Measurements from ENCODE around the gene ZNF425. TPM values are rescaled to one million over a fixed set of nuclear protein-coding genes. Genes with fewer than 3 reads are reported as not detected.
"Not testable (repeated sequence)": the region's sequence is repeated elsewhere in the genome, so short reads cannot be mapped to it uniquely, and the experiment has no call there.

ZNF425 gene
- total and polyA plus RNA-seq, 7 experiments from 2014 or later: 0.26 to 4.9 (median 1.0) TPM

DNA sequence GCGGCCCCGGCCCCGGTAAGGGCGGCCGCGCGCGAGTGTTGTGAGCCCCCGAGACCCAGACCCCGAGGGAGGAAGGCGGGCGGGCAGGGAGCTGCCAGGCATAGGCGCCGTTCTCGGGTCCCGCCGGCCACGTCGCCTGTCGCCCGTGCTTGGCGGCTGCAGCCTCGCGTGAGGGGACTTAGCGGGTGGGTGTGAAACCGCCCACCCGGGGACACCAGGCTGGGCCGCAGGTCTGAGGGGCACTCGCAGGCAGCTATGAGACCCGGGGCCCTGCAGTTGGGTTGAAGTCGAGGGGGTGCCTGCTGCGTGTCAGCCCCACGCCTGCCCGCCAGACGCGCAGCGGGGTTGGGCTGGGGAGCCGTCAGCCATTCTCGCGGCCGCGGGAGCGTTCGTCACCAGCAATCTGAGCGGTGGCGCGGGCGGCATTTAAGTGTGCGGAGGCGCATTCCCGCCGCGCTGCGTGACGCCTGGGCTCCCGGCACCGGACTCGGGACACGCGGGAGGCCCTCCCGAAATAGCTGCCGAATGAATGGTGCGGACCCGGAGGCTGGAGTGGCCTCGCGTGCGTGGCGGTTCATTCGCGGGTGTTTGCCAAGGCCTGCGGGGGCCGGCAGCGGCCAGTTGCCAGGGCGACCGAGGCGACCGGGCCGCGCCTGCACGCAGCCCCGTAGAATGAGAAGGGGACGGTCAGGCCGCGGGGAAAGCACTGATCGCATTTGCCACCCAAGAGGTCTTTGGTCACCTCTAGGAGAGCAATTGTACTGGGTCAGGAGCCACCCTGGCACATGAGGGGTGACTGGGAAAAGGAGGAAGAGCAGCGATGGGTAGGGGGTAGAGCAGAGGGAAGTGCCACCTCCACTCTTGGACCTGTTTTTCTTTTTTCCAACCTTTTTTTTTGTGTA is 21.9 kb upstream of the ZNF425 start:
- Histone ChIP-seq H3K4me1 (ENCODE audit: control insufficient read depth in 2 of 2, insufficient read depth in 2 of 2, low read length in 2 of 2) (peaks cover 8 to 23% of the 10 kb centered on the region in 2 donors), H3K27me3 (ENCODE audit: control insufficient read depth in 2 of 2, insufficient read depth in 2 of 2, low read length in 2 of 2) (no peaks in the 10 kb centered on the region), H3K9me3 (ENCODE audit: control insufficient read depth in 2 of 3, low read length in 3 of 3) (no peaks in the 10 kb centered on the region), H3K27ac (ENCODE audit: low read depth, low read length) (peak overlapping the region; percentile 86), H3K4me3 (ENCODE audit: low read length) (peak overlapping the region; percentile 98), H3K36me3 (ENCODE audit: control insufficient read depth in 2 of 3, insufficient read depth in 3 of 3, low read length in 3 of 3) (peaks cover 0 to 3% (median 0%) of the 10 kb centered on the region in 3 experiments)
- ChIA-PET CTCF (interaction anchor here (0.5 to 1.6 kb wide), 10 partner anchors 17 to 1583 kb away, joined by 3 to 6 read pairs (median 3); no protein-coding TSS in a partner anchor), POLR2A (interaction anchor here (0.6 to 4.5 kb wide), 13 partner anchors 16 to 450 kb away, joined by 3 to 65 read pairs (median 4); partner anchors contain the start of genes CUL1, ZNF282, ZNF425 and ZNF786)
- DNase-seq (peak in 8 of 9 donors; percentile 59 to 76 (median 72)), ATAC-seq (peak; percentile 55)
- H3K4me3 Mint-ChIP-seq: peak overlapping the region; percentile 78 to 98 (median 88)
- peak overlapping the region; percentile 32 to 91 (median 78) for H3K27ac Mint-ChIP-seq
- H3K9me3 Mint-ChIP-seq: peaks cover 0 to 2% (median 0%) of the 10 kb centered on the region in 11 donors
- intact Hi-C loops (cut with micrococcal nuclease): loop anchor here (1.0 to 10.0 kb wide), 21 partner anchors 22 to 1937 kb away; partner anchors contain the start of genes PDIA4 (in 2 of the 2), ZNF212 (in 2 of the 2), ZNF282 (in 2 of the 2) and ZNF425 (in 2 of the 2)
- H3K4me1 Mint-ChIP-seq: peaks cover 24 to 52% (median 39%) of the 10 kb centered on the region in 7 donors
- H3K36me3 Mint-ChIP-seq: peaks cover 0 to 6% (median 4%) of the 10 kb centered on the region in 5 donors
- H3K27me3 Mint-ChIP-seq: no peaks in the 10 kb centered on the region

DNA sequence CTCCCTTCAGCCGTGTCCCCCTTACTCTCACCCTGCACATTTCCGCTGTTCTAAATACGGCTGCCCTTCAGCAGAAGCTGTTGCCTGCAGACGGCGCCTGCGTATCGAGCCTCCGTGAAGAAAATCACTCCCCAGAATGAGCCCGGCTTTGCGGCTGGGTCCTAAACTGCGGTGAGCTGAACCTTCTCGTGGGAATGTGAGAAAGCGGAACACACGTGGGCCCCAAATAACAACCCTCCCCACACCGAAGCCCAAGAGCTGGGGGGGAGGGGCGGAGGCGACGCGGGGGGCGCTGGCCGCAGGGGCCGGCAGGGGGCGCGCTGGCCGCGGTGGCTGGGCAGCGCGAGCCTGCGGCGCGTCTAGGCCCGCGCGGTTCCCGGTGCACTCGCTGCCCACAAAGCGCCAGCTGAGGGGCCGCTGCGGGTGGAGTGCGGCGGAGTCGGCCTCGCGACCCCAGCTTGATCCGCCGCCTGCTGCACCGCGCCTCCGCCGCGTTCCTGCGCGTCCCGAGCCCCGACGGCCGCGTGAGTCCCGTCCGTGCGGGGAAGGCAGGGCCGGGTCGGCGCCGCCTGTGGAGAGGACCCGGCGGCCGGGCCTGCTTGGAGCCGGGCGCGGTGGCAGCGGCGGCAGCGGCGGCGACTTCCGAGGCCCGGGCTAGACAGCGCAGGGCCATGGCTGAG is 21.1 kb upstream of the ZNF425 start, which contains the start of gene ZNF398:
Gene ZNF398, plus strand, starts transcription at position 382 of the 680 bp plus-strand sequence. Its CDS starts 290 bp downstream, at position 672.
- Histone ChIP-seq H3K9me3 (ENCODE audit: control insufficient read depth in 2 of 3, low read length in 3 of 3) (no peaks in the 10 kb centered on the region), H3K4me3 (ENCODE audit: low read length) (peak within 1 kb of the TSS; percentile 98), H3K27me3 (ENCODE audit: control insufficient read depth in 2 of 2, insufficient read depth in 2 of 2, low read length in 2 of 2) (no peaks in the 10 kb centered on the region), H3K36me3 (ENCODE audit: control insufficient read depth in 2 of 3, insufficient read depth in 3 of 3, low read length in 3 of 3) (peaks cover 0 to 3% (median 0%) of the 10 kb centered on the region in 3 experiments), H3K4me1 (ENCODE audit: control insufficient read depth in 2 of 2, insufficient read depth in 2 of 2, low read length in 2 of 2) (peaks cover 8 to 23% of the 10 kb centered on the region in 2 donors), H3K27ac (ENCODE audit: low read depth, low read length) (peak within 1 kb of the TSS; percentile 86)
- peaks cover 0 to 8% (median 4%) of the 10 kb centered on the region in 5 donors for H3K36me3 Mint-ChIP-seq
- CTCF ChIA-PET: interaction anchor here (0.5 to 1.7 kb wide), 16 partner anchors 15 to 1584 kb away, joined by 3 to 7 read pairs (median 3); partner anchors contain the start of gene ZNF783
- H3K4me3 Mint-ChIP-seq: peak within 1 kb of the TSS; percentile 88 to 98 (median 93)
- H3K4me1 Mint-ChIP-seq: peaks cover 24 to 52% (median 42%) of the 10 kb centered on the region in 7 donors
- ATAC-seq (peak; percentile 92), DNase-seq (peak; percentile 77 to 91 (median 85))
- intact Hi-C loops (cut with micrococcal nuclease): loop anchor here (1.0 to 10.0 kb wide), 21 partner anchors 21 to 1938 kb away; partner anchors contain the start of genes PDIA4 (in 2 of the 2), ZNF282 (in 2 of the 2), ZNF425 (in 2 of the 2) and ZNF746 (in 2 of the 2)
- peak within 1 kb of the TSS; percentile 90 to 98 (median 95) for H3K27ac Mint-ChIP-seq
- POLR2A ChIA-PET: interaction anchor here (0.6 to 4.5 kb wide), 16 partner anchors 11 to 449 kb away, joined by 3 to 65 read pairs (median 5); partner anchors contain the start of genes CUL1, ZNF282, ZNF425 and ZNF786
- H3K9me3 Mint-ChIP-seq: peaks cover 0 to 2% (median 0%) of the 10 kb centered on the region in 11 donors
- H3K27me3 Mint-ChIP-seq: no peaks in the 10 kb centered on the region

- Mint-ChIP-seq H3K27ac (peak overlapping the region; percentile 58 to 98 (median 86)), H3K36me3 (peaks cover 0 to 6% (median 0%) of the 10 kb centered on the region in 5 donors), H3K9me3 (peaks cover 0 to 2% (median 0%) of the 10 kb centered on the region in 11 donors), H3K4me3 (peak overlapping the region; percentile 49 to 98 (median 90)), H3K27me3 (no peaks in the 10 kb centered on the region), H3K4me1 (peaks cover 18 to 45% (median 36%) of the 10 kb centered on the region in 7 donors)
- ChIA-PET CTCF (no interaction called here), POLR2A (interaction anchor here (4.5 kb wide), 1 partner anchor 20 kb away, joined by 65 read pairs; the partner anchor contains the start of gene ZNF425)
- intact Hi-C loops (cut with micrococcal nuclease): loop anchor here (5.0 to 10.0 kb wide), 6 partner anchors 53 to 1940 kb away; partner anchors contain the start of genes AGAP3 (in 1 of the 2), EZH2 (in 1 of the 2), FASTK (in 1 of the 2) and TMUB1 (in 1 of the 2)
- ATAC-seq: no peak
- peaks cover 8 to 23% of the 10 kb centered on the region in 2 donors for H3K4me1 ChIP-seq (ENCODE audit: control insufficient read depth in 2 of 2, insufficient read depth in 2 of 2, low read length in 2 of 2)
- DNase-seq: no peak
- no peaks in the 10 kb centered on the region for H3K9me3 ChIP-seq (ENCODE audit: control insufficient read depth in 2 of 3, low read length in 3 of 3)
- H3K36me3 ChIP-seq (ENCODE audit: control insufficient read depth in 2 of 3, insufficient read depth in 3 of 3, low read length in 3 of 3): peaks cover 0 to 3% (median 0%) of the 10 kb centered on the region in 3 experiments
- H3K27me3 ChIP-seq (ENCODE audit: control insufficient read depth in 2 of 2, insufficient read depth in 2 of 2, low read length in 2 of 2): no peaks in the 10 kb centered on the region
- no peak overlapping the region for H3K4me3 ChIP-seq (ENCODE audit: low read length)
- H3K27ac ChIP-seq (ENCODE audit: low read depth, low read length): peak overlapping the region; percentile 86
Observed at GRCh38 chr7:149145031-149145845, 19.1 kb upstream of the ZNF425 start.

- ATAC-seq; H3K9me3 Mint-ChIP-seq; H3K27ac ChIP-seq (ENCODE audit: low read depth, low read length); H3K4me3 Mint-ChIP-seq; H3K36me3 ChIP-seq (ENCODE audit: control insufficient read depth in 2 of 3, insufficient read depth in 3 of 3, low read length in 3 of 3); H3K4me3 ChIP-seq (ENCODE audit: low read length); H3K27me3 ChIP-seq (ENCODE audit: control insufficient read depth in 2 of 2, insufficient read depth in 2 of 2, low read length in 2 of 2); H3K9me3 ChIP-seq (ENCODE audit: control insufficient read depth in 2 of 3, low read length in 3 of 3); DNase-seq; H3K27me3 Mint-ChIP-seq; H3K36me3 Mint-ChIP-seq; CTCF ChIA-PET: not testable (repeated sequence)
- Mint-ChIP-seq H3K4me1 (peaks cover 11 to 38% (median 30%) of the 10 kb centered on the region in 7 donors), H3K27ac (peak overlapping the region in 1 of 9 donors; percentile 12)
- intact Hi-C loops (cut with micrococcal nuclease): loop anchor here in 1 of 2 donors (10.0 kb wide), 1 partner anchor 1940 kb away; the partner anchor contains the start of genes AGAP3, FASTK and TMUB1
- POLR2A ChIA-PET: interaction anchor here (1.1 kb wide), 1 partner anchor 13 kb away, joined by 5 read pairs; no protein-coding TSS in a partner anchor
- peaks cover 8 to 19% of the 10 kb centered on the region in 2 donors for H3K4me1 ChIP-seq (ENCODE audit: control insufficient read depth in 2 of 2, insufficient read depth in 2 of 2, low read length in 2 of 2)
Observed at GRCh38 chr7:149144436-149144922, 18.4 kb upstream of the ZNF425 start.

DNA sequence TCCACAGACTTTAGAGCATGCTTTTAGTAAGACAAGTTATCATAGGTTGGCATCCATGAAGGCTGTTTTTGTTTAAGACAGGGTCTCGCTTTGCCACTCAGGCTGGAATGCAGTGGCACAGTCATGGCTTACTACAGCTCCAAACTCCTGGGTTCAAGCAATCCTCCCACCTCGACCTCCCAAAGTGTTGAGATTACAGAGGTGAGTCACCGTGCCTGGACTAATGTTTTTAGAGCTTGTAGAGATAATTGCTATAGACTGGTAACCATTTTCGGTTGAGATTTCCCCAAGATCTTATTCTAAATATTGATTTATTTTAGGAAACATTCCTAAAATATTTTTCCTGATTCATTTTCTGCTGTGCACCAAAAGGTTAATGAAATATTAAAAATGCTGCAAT is 15.8 kb upstream of the ZNF425 start:
- Mint-ChIP-seq H3K27me3 (no peaks in the 10 kb centered on the region), H3K4me3 (no peak overlapping the region), H3K36me3 (peaks cover 0 to 5% (median 0%) of the 10 kb centered on the region in 5 donors), H3K4me1 (peaks cover 9 to 28% (median 20%) of the 10 kb centered on the region in 7 donors), H3K9me3 (no peaks in the 10 kb centered on the region), H3K27ac (no peak overlapping the region)
- no peaks in the 10 kb centered on the region for H3K36me3 ChIP-seq (ENCODE audit: control insufficient read depth in 2 of 3, insufficient read depth in 3 of 3, low read length in 3 of 3)
- H3K4me1 ChIP-seq (ENCODE audit: control insufficient read depth in 2 of 2, insufficient read depth in 2 of 2, low read length in 2 of 2): peaks cover 0 to 13% of the 10 kb centered on the region in 2 donors
- no peak for ATAC-seq
- intact Hi-C loops (cut with micrococcal nuclease): loop anchor here in 1 of 2 donors (10.0 kb wide), 1 partner anchor 1943 kb away; the partner anchor contains the start of genes AGAP3, FASTK and TMUB1
- POLR2A ChIA-PET: no interaction called here
- H3K27me3 ChIP-seq (ENCODE audit: control insufficient read depth in 2 of 2, insufficient read depth in 2 of 2, low read length in 2 of 2): no peaks in the 10 kb centered on the region
- H3K27ac ChIP-seq (ENCODE audit: low read depth, low read length): no peak overlapping the region
- CTCF ChIA-PET: interaction anchor here (0.7 kb wide), 1 partner anchor 10 kb away, joined by 3 read pairs; no protein-coding TSS in a partner anchor
- H3K4me3 ChIP-seq (ENCODE audit: low read length): no peak overlapping the region
- DNase-seq: no peak
- no peaks in the 10 kb centered on the region for H3K9me3 ChIP-seq (ENCODE audit: control insufficient read depth in 2 of 3, low read length in 3 of 3)

Measured in naive thymus-derived CD4-positive, alpha-beta T cell (primary cell).